ENCODE measurements around the gene DNAJB4. TPM values are rescaled to one million over a fixed set of nuclear protein-coding genes. Genes with fewer than 3 reads are reported as not detected.

Gene DNAJB4
- total RNA-seq, 1 experiment from 2014 or later = 26.0 TPM

DNA sequence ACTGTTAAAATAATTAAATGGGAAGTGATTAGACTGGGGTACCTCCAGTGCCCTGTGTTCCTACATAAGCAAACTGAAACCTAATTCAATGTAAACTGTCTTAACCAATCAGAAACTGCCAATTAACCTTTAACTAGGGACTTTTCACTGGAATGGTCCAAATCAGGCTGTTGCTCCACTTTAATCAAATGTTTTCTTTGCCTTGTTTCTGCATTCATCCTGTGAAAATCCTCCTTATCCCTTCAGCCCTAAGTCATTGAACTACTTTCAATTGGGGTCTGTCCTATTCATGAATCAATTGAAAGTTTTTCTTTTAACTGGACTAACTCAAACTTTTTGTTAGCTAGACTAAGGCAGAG lies 20.8 kb upstream of the DNAJB4 start:
- H3K9ac ChIP-seq (ENCODE audit: low read length) = no peak overlapping the region
- intact Hi-C loops (cut with micrococcal nuclease) = no loop called here
- H3K27ac ChIP-seq (ENCODE audit: low read depth, low read length) = no peak overlapping the region
- no peaks in the 10 kb centered on the region for H3K36me3 ChIP-seq (ENCODE audit: control insufficient read depth in 1 of 2, insufficient read depth in 2 of 2, low read length in 2 of 2)
- no peaks in the 10 kb centered on the region for H3K27me3 ChIP-seq (ENCODE audit: insufficient read depth, low read length)
- ChIA-PET RAD21 (ENCODE audit: low non-redundant PET in 1 of 2, low total read pairs in 2 of 2, uncharacterized antibody in 2 of 2, unreplicated experiment in 2 of 2) (no interaction called here), POLR2A (interaction anchor here (2.7 kb wide), 1 partner anchor 20 kb away, joined by 8 read pairs; the partner anchor contains the start of gene DNAJB4), CTCF (no interaction called here)
- peaks cover 5 to 13% of the 10 kb centered on the region in 2 experiments for H3K4me1 ChIP-seq (ENCODE audit: control insufficient read depth in 1 of 2, insufficient read depth in 2 of 2, low read length in 2 of 2)
- TF ChIP-seq RAD21 (IDR thresholded peaks at IDR 0.05; ENCODE audit: low read depth) (no peak), SP1 (IDR thresholded peaks at IDR 0.05; ENCODE audit: low read depth) (no peak), POLR2AphosphoS5 (IDR thresholded peaks at IDR 0.05; ENCODE audit: low read depth, low read length) (no peak), EZH2 (IDR thresholded peaks at IDR 0.05) (no peak), SIN3A (IDR thresholded peaks at IDR 0.05; ENCODE audit: low read depth) (no peak)
- TF ChIP-seq, protein P1, sequence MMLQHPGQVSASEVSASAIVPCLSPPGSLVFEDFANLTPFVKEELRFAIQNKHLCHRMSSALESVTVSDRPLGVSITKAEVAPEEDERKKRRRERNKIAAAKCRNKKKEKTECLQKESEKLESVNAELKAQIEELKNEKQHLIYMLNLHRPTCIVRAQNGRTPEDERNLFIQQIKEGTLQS (IDR thresholded peaks at IDR 0.05) = no peak
- TF ChIP-seq, protein P2, sequence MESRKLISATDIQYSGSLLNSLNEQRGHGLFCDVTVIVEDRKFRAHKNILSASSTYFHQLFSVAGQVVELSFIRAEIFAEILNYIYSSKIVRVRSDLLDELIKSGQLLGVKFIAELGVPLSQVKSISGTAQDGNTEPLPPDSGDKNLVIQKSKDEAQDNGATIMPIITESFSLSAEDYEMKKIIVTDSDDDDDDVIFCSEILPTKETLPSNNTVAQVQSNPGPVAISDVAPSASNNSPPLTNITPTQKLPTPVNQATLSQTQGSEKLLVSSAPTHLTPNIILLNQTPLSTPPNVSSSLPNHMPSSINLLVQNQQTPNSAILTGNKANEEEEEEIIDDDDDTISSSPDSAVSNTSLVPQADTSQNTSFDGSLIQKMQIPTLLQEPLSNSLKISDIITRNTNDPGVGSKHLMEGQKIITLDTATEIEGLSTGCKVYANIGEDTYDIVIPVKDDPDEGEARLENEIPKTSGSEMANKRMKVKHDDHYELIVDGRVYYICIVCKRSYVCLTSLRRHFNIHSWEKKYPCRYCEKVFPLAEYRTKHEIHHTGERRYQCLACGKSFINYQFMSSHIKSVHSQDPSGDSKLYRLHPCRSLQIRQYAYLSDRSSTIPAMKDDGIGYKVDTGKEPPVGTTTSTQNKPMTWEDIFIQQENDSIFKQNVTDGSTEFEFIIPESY (IDR thresholded peaks at IDR 0.05; ENCODE audit: extremely low read depth, insufficient replicate concordance, low read length) = no peak
- TF ChIP-seq, protein P3, sequence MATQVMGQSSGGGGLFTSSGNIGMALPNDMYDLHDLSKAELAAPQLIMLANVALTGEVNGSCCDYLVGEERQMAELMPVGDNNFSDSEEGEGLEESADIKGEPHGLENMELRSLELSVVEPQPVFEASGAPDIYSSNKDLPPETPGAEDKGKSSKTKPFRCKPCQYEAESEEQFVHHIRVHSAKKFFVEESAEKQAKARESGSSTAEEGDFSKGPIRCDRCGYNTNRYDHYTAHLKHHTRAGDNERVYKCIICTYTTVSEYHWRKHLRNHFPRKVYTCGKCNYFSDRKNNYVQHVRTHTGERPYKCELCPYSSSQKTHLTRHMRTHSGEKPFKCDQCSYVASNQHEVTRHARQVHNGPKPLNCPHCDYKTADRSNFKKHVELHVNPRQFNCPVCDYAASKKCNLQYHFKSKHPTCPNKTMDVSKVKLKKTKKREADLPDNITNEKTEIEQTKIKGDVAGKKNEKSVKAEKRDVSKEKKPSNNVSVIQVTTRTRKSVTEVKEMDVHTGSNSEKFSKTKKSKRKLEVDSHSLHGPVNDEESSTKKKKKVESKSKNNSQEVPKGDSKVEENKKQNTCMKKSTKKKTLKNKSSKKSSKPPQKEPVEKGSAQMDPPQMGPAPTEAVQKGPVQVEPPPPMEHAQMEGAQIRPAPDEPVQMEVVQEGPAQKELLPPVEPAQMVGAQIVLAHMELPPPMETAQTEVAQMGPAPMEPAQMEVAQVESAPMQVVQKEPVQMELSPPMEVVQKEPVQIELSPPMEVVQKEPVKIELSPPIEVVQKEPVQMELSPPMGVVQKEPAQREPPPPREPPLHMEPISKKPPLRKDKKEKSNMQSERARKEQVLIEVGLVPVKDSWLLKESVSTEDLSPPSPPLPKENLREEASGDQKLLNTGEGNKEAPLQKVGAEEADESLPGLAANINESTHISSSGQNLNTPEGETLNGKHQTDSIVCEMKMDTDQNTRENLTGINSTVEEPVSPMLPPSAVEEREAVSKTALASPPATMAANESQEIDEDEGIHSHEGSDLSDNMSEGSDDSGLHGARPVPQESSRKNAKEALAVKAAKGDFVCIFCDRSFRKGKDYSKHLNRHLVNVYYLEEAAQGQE (IDR thresholded peaks at IDR 0.05; ENCODE audit: low read depth) = no peak
- ATAC-seq (no peak), DNase-seq (ENCODE audit: low read depth, low spot score) (no peak)
- H3K9me3 ChIP-seq (ENCODE audit: control insufficient read depth in 1 of 2, insufficient read depth in 1 of 2, low read depth in 1 of 2, low read length in 2 of 2) = no peaks in the 10 kb centered on the region
- no peak overlapping the region for H2AFZ ChIP-seq (ENCODE audit: low read depth, low read length, poor library complexity, severe bottlenecking)
- H3K79me2 ChIP-seq (ENCODE audit: insufficient read depth, low read length) = peaks cover 90% of the 10 kb centered on the region
- no TSS peak for BruUV-seq (replicated peaks)
- no peak overlapping the region for H3K4me3 ChIP-seq (replicated peaks in 1 of 2; ENCODE audit: low read depth in 1 of 2, low read length in 2 of 2)
- H3K4me2 ChIP-seq (ENCODE audit: low read length) = no peak overlapping the region
- no peaks in the 10 kb centered on the region for H4K20me1 ChIP-seq (ENCODE audit: insufficient read depth)
- no peaks in the 10 kb centered on the region for H3K9me2 ChIP-seq (ENCODE audit: insufficient read depth)

Data from HCT116 (cell line).